Ishikawa (cell line): Measurements from ENCODE around the gene FAIM2.

Experiments used
- CEBPB ChIP-seq: IDR thresholded peaks from 2 replicates; pipeline ENCODE4 v1.6.1; 2012
- CREB1 ChIP-seq: IDR thresholded peaks from 2 replicates; pipeline ENCODE4 v1.6.1; 2012; ENCODE audit warnings: low read depth
- EGR1 ChIP-seq: IDR thresholded peaks from 2 replicates; pipeline ENCODE4 v1.6.1; 2012
- EP300 ChIP-seq: IDR thresholded peaks from 2 replicates; pipeline ENCODE4 v1.6.1; 2012; ENCODE audit warnings: borderline replicate concordance
- FOXM1 ChIP-seq: IDR thresholded peaks from 2 replicates; pipeline ENCODE4 v1.6.1; 2012; ENCODE audit warnings: low read depth, borderline replicate concordance
- NFIC ChIP-seq: IDR thresholded peaks from 2 replicates; pipeline ENCODE4 v1.6.1; 2012
- RAD21 ChIP-seq: IDR thresholded peaks from 2 replicates; pipeline ENCODE4 v1.6.1; 2012; ENCODE audit warnings: low read depth
- TAF1 ChIP-seq: IDR thresholded peaks from 2 replicates; pipeline ENCODE4 v1.6.1; 2012; ENCODE audit warnings: low read depth, mild to moderate bottlenecking
- TCF12 ChIP-seq: IDR thresholded peaks from 2 replicates; pipeline ENCODE4 v1.6.1; 2012; ENCODE audit warnings: low read depth
- TEAD4 ChIP-seq: IDR thresholded peaks from 2 replicates; pipeline ENCODE4 v1.6.1; 2012
- USF1 ChIP-seq: IDR thresholded peaks from 2 replicates; pipeline ENCODE4 v1.6.1; 2012
- YY1 ChIP-seq: IDR thresholded peaks from 2 replicates; pipeline ENCODE4 v1.6.1; 2012; ENCODE audit warnings: low read depth
- ZBTB7A ChIP-seq: IDR thresholded peaks from 2 replicates; pipeline ENCODE4 v1.6.1; 2012; ENCODE audit warnings: low read depth
- TF ChIP-seq, protein P1 (sequence below): IDR thresholded peaks from 2 replicates; pipeline ENCODE4 v1.6.1; 2012
- TF ChIP-seq, protein P2 (sequence below): IDR thresholded peaks from 2 replicates; pipeline ENCODE4 v1.6.1; 2012; ENCODE audit warnings: low read depth, mild to moderate bottlenecking

The FAIM2 gene

DNA sequence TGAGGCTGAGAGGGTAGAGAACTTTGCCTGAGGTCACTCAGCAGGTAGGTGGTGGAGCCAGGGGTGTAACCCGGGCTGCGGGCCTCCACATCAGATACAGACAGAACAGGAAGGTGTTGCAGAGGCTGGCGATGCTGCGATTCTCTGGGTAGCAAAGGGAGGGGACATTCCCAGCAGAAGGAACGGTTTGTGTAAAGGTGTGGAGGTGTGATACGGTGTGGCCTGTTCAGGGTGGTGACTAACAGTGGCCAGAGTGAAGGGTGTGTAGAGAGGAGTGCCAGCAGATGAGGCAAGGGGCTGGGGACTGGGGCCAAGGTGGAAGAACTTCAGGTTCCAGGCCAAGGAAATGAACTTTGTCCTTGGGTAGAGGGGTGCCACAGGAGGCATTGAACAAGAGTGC, 18.2 kb upstream of the FAIM2 start:
- TF ChIP-seq, protein P1, sequence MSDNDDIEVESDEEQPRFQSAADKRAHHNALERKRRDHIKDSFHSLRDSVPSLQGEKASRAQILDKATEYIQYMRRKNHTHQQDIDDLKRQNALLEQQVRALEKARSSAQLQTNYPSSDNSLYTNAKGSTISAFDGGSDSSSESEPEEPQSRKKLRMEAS = no peak
- no peak for TF ChIP-seq CEBPB
- no peak for TF ChIP-seq FOXM1
- TF ChIP-seq CREB1 = no peak
- no peak for TF ChIP-seq RAD21
- no peak for TF ChIP-seq NFIC
- TF ChIP-seq TEAD4 = no peak
- no peak for TF ChIP-seq TCF12
- TF ChIP-seq TAF1 = no peak
- TF ChIP-seq EGR1 = no peak
- TF ChIP-seq, protein P2, sequence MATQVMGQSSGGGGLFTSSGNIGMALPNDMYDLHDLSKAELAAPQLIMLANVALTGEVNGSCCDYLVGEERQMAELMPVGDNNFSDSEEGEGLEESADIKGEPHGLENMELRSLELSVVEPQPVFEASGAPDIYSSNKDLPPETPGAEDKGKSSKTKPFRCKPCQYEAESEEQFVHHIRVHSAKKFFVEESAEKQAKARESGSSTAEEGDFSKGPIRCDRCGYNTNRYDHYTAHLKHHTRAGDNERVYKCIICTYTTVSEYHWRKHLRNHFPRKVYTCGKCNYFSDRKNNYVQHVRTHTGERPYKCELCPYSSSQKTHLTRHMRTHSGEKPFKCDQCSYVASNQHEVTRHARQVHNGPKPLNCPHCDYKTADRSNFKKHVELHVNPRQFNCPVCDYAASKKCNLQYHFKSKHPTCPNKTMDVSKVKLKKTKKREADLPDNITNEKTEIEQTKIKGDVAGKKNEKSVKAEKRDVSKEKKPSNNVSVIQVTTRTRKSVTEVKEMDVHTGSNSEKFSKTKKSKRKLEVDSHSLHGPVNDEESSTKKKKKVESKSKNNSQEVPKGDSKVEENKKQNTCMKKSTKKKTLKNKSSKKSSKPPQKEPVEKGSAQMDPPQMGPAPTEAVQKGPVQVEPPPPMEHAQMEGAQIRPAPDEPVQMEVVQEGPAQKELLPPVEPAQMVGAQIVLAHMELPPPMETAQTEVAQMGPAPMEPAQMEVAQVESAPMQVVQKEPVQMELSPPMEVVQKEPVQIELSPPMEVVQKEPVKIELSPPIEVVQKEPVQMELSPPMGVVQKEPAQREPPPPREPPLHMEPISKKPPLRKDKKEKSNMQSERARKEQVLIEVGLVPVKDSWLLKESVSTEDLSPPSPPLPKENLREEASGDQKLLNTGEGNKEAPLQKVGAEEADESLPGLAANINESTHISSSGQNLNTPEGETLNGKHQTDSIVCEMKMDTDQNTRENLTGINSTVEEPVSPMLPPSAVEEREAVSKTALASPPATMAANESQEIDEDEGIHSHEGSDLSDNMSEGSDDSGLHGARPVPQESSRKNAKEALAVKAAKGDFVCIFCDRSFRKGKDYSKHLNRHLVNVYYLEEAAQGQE = no peak
- no peak for TF ChIP-seq USF1
- no peak for TF ChIP-seq EP300
- TF ChIP-seq ZBTB7A = no peak
- no peak for TF ChIP-seq YY1

- TF ChIP-seq CEBPB (no peak), YY1 (no peak), USF1 (no peak), TCF12 (no peak), NFIC (no peak), CREB1 (no peak)
Measured at GRCh38 chr12:49921299-49921698, 17.6 kb upstream of the FAIM2 start.

GRCh38 chr12:49920915-49921286, 17.2 kb upstream of the FAIM2 start:
- TF ChIP-seq FOXM1 (no peak), EP300 (no peak), CEBPB (no peak), RAD21 (no peak), USF1 (no peak)
- TF ChIP-seq, protein P1 = no peak
- TF ChIP-seq, protein P2 = no peak

- TF ChIP-seq EP300 (no peak), TCF12 (no peak), TEAD4 (no peak), CEBPB (no peak), ZBTB7A (no peak), EGR1 (no peak), RAD21 (no peak), NFIC (no peak)
Measured at GRCh38 chr12:49920241-49920914, 16.7 kb upstream of the FAIM2 start.

GRCh38 chr12:49917788-49918173, 14.1 kb upstream of the FAIM2 start:
- TF ChIP-seq TAF1 (no peak), RAD21 (no peak), EP300 (no peak), FOXM1 (no peak), TCF12 (no peak), ZBTB7A (no peak), NFIC (no peak), YY1 (no peak), USF1 (no peak), CEBPB (no peak), TEAD4 (no peak), CREB1 (no peak), EGR1 (no peak)
- TF ChIP-seq, protein P1 = no peak
- TF ChIP-seq, protein P2 = no peak
